Activated CD8-positive, alpha-beta memory T cell treated with anti-CD3 and anti-CD28 coated beads for 48 hours (primary cell): ENCODE data around the gene SPACA7.

ENCODE experiments used
- DNase-seq, 3 experiments: peaks; one replicate each; pipeline ENCODE4 v3.0.0-alpha.2; 2020; ENCODE audit warnings: low read depth in 2 of 3, low spot score in 2 of 3

The SPACA7 gene

DNA sequence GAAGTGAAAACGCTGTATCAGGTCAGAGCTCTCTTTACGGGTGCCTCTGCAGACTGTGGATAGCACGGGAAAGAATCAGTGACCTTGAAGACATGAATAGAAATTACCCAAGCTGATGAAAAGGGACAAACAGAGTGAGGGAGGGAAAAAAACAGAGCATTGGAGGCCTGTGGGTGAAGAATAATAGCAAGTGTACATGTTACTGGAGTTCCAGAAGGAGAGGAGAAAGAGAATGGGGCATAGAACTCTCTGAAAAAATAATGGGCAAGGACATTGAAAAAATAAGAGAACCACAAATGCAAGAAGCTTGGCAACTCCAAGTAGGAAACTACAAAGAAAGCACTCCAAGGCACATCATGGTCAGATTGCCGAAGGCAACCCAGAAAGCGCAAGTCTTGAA lies 86.3 kb downstream of the SPACA7 start:
- no peak for DNase-seq

DNA sequence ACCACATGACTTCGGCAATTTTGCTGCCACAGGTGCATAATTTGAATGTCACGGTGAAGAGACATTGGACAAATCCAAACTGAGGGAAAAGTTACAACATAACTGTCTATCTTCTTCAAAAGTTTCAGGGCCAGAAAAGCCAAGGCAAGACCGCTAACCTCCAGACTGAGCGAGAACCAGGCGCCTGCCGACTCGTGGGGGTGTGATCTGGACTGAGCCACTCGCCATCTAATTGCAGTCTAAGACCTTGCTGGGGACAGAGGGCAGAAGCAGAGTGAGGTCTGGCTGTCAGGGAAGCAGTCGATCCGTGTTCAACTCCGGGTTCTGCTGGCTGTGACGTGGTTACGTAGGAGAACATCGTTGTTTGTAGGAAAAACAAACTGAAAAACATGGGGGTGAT lies 88.6 kb downstream of the SPACA7 start:
- no peak for DNase-seq

GRCh38 chr13:112465251-112466131 lies 89.3 kb downstream of the SPACA7 start:
- no peak for DNase-seq

- no peak for DNase-seq
Observed at GRCh38 chr13:112466132-112467058, 90.2 kb downstream of the SPACA7 start.

GRCh38 chr13:112467236-112467635 lies 91.1 kb downstream of the SPACA7 start:
- no peak for DNase-seq

GRCh38 chr13:112468069-112468468 lies 91.9 kb downstream of the SPACA7 start:
- DNase-seq = no peak

GRCh38 chr13:112469071-112469745 lies 93.1 kb downstream of the SPACA7 start:
- DNase-seq = no peak

- no peak for DNase-seq
Observed at GRCh38 chr13:112473818-112474217, 97.7 kb downstream of the SPACA7 start.

DNA sequence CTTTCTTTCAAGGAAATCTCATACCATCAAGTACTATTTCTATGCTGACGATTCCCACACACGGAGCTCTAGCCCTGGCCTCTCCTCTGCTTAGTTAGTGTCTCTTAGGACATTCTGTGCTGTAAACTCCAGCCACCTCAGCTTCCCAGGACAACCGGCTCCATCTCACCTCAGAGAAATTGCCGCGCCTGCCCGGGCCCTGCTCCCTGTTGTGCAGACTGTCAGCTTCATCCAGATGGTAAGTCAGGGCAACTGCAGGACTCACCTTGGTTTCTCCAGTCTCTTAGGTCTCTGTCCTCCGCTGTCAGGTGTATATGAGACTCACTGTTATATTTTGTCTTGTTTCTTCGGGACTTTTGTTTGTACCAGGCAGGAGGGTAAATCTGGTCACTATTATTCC lies 98.7 kb downstream of the SPACA7 start:
- DNase-seq = no peak

- no peak for DNase-seq
Observed at GRCh38 chr13:112475889-112476288, 99.7 kb downstream of the SPACA7 start.

GRCh38 chr13:112477070-112477619 lies 101.0 kb downstream of the SPACA7 start:
- no peak for DNase-seq

DNA sequence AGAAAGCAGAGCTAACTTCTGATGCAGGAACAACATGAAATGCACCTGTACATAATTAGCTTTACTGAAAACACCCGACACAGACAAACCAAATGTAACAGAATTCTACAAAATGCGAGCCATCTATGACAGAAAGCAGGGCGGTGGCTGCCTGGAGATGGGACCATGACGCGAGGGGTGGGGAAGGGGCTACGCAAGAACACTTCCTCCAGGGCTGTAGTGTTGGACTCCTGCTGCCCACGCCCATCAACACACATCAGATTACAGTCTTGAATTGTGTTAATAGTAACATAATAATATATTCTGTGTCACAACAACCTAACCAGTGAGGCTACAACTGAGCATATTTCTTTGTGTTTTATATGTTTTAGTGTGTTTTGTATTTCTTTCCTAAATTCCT lies 103.2 kb downstream of the SPACA7 start:
- DNase-seq = no peak

DNA sequence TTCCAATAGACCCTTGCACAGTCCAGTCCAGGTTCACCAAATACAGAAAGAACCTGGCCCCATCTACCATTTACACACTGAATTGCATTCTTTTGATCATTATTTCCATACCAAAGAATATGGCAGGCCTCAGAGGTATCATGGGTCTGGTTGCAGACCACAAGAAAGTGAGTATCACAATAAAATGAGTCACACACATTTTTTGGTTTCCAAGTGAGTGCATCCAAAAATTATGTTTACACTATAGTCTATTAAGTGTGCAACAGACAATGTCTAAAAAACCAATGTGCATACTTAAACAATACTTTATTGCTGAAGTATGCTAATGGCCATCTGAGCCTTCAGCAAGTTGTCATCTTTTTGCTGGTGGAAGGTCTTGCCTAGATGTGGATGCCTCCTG lies 105.3 kb downstream of the SPACA7 start:
- DNase-seq = no peak

- no peak for DNase-seq
Observed at GRCh38 chr13:112483299-112483698, 107.1 kb downstream of the SPACA7 start.
